H1 (cell line): ENCODE data around the gene ULBP3. TPM values are rescaled to one million over a fixed set of nuclear protein-coding genes. Genes with fewer than 3 reads are reported as not detected.

Experiments used
- CTCF ChIA-PET: fragments of 300-600 bp; sonication (Branson Sonifier 250); formaldehyde crosslinking; loops from one replicate; lab custom pipeline; 2021; ENCODE audit not compliant: partially characterized antibody; lab: Charles Lee
- POLR2A ChIA-PET: fragments of 300-600 bp; sonication (Branson Sonifier 250); formaldehyde crosslinking; loops from one replicate; lab custom pipeline; 2021; ENCODE audit warnings: inconsistent platforms; ENCODE audit not compliant: partially characterized antibody; lab: Charles Lee
- DNase-seq, 2 experiments: peaks; one replicate each; pipeline versions ENCODE4 v3.0.0 to v3.0.0-alpha.2; 2010 to 2022; ENCODE audit warnings: low spot score in 2 of 2, low read depth in 1 of 2, mixed read lengths in 1 of 2
- FAIRE-seq: peaks from 2 replicates; lab custom pipeline; 2011; peaks lifted over from hg19 to GRCh38; lab: Jason Lieb, UNC
- H2AFZ ChIP-seq: 2 replicates; pipeline ENCODE4 v1.8.1; 2012; ENCODE audit warnings: low read length, inconsistent platforms
- H2AK5ac ChIP-seq: 2 replicates; pipeline ENCODE4 v1.6.1; 2013; ENCODE audit warnings: low read depth, low read length
- H2BK120ac ChIP-seq: replicated peaks from 2 replicates; pipeline ENCODE3; 2013; ENCODE audit warnings: low read depth, low read length, inconsistent platforms
- H2BK12ac ChIP-seq: 2 replicates; pipeline ENCODE4 v1.6.1; 2013; ENCODE audit warnings: low read depth, low read length
- H2BK15ac ChIP-seq: 2 replicates; pipeline ENCODE4 v1.6.1; 2013; ENCODE audit warnings: low read length
- H2BK20ac ChIP-seq: 2 replicates; pipeline ENCODE4 v1.6.1; 2013; ENCODE audit warnings: low read length
- H2BK5ac ChIP-seq: 2 replicates; pipeline ENCODE4 v1.6.1; 2013; ENCODE audit warnings: low read depth, low read length
- H3K14ac ChIP-seq: 2 replicates; pipeline ENCODE4 v1.6.1; 2013; ENCODE audit warnings: inconsistent platforms; ENCODE audit not compliant: insufficient read length
- H3K18ac ChIP-seq: 2 replicates; pipeline ENCODE4 v1.6.1; 2013; ENCODE audit warnings: low read length; ENCODE audit errors: extremely low read depth
- H3K23ac ChIP-seq: 2 replicates; pipeline ENCODE4 v1.6.1; 2013; ENCODE audit warnings: inconsistent platforms; ENCODE audit not compliant: insufficient read length
- H3K23me2 ChIP-seq: 2 replicates; pipeline ENCODE4 v1.6.1; 2013; ENCODE audit warnings: low read depth, low read length
- H3K27ac ChIP-seq: 2 replicates; pipeline ENCODE4 v1.6.1; 2011; ENCODE audit warnings: low read depth, low read length, inconsistent platforms
- H3K27me3 ChIP-seq, 4 experiments: replicated peaks in 1 of 4; 1 replicate in 1 of 4; 2 replicates in 3 of 4; pipeline versions ENCODE4 v1.6.1 to v1.8.1; 2011 to 2013; ENCODE audit warnings: low read length in 3 of 4, mild to moderate bottlenecking in 3 of 4, inconsistent platforms in 2 of 4, mixed read lengths in 2 of 4, moderate library complexity in 1 of 4; ENCODE audit not compliant: control insufficient read depth in 3 of 4, insufficient read depth in 3 of 4; ENCODE audit errors: extremely low read depth in 1 of 4
- H3K36me3 ChIP-seq, 4 experiments: 2 replicates each; pipeline versions ENCODE4 v1.6.1 to v1.8.1; 2011 to 2013; ENCODE audit warnings: mild to moderate bottlenecking in 4 of 4, low read length in 3 of 4, moderate library complexity in 2 of 4, control low read depth in 1 of 4, inconsistent platforms in 1 of 4; ENCODE audit not compliant: insufficient read depth in 4 of 4, control insufficient read depth in 2 of 4
- H3K4ac ChIP-seq: replicated peaks from 2 replicates; pipeline ENCODE3; 2013; ENCODE audit warnings: low read length, low read depth, mixed read lengths, inconsistent platforms; ENCODE audit not compliant: insufficient read length
- H3K4me1 ChIP-seq, 4 experiments: replicated peaks in 1 of 4; 1 replicate in 1 of 4; 2 replicates in 3 of 4; pipeline versions ENCODE4 v1.6.1 to v1.8.1; 2011 to 2013; ENCODE audit warnings: low read length in 3 of 4, inconsistent platforms in 2 of 4, mixed read lengths in 1 of 4; ENCODE audit not compliant: insufficient read depth in 4 of 4, control insufficient read depth in 3 of 4
- H3K4me2 ChIP-seq, 2 experiments: 2 replicates each; pipeline versions ENCODE4 v1.6.1 to v1.8.1; 2011 to 2013; ENCODE audit warnings: low read depth in 2 of 2, low read length in 2 of 2, control low read depth in 1 of 2, inconsistent platforms in 1 of 2, mild to moderate bottlenecking in 1 of 2; ENCODE audit not compliant: insufficient read depth in 1 of 2
- H3K4me3 ChIP-seq, 4 experiments: fragments of 200-600, 300-600 bp in 1 of 4; sonication (generic), shearing (Covaris generic), sonication (Bioruptor Twin) in 1 of 4; 2 replicates each; pipeline versions ENCODE4 v1.5.1 to v1.8.1; 2011 to 2016; ENCODE audit warnings: low read length in 4 of 4, low read depth in 3 of 4, control low read depth in 2 of 4, inconsistent platforms in 2 of 4, mild to moderate bottlenecking in 2 of 4, mixed read lengths in 1 of 4, moderate library complexity in 1 of 4; ENCODE audit not compliant: insufficient read depth in 2 of 4; ENCODE audit errors: extremely low read depth in 1 of 4
- H3K56ac ChIP-seq: replicated peaks from 2 replicates; pipeline ENCODE3; 2013; ENCODE audit warnings: low read depth, mild to moderate bottlenecking, mixed read lengths, low read length, inconsistent platforms; ENCODE audit not compliant: insufficient read length
- H3K79me1 ChIP-seq: 2 replicates; pipeline ENCODE4 v1.6.1; 2013; ENCODE audit warnings: low read depth, low read length, control low read depth
- H3K79me2 ChIP-seq, 2 experiments: 2 replicates each; pipeline versions ENCODE4 v1.6.1 to v1.8.1; 2012 to 2013; ENCODE audit warnings: low read length in 2 of 2, mild to moderate bottlenecking in 2 of 2, inconsistent platforms in 1 of 2; ENCODE audit not compliant: insufficient read depth in 2 of 2, control insufficient read depth in 1 of 2
- H3K9ac ChIP-seq, 4 experiments: replicated peaks in 1 of 4; 1 replicate in 1 of 4; 2 replicates in 3 of 4; pipeline versions ENCODE4 v1.6.1 to v1.8.1; 2011 to 2013; ENCODE audit warnings: low read depth in 3 of 4, low read length in 3 of 4, control low read depth in 2 of 4, mild to moderate bottlenecking in 2 of 4, moderate library complexity in 2 of 4, inconsistent platforms in 1 of 4; ENCODE audit errors: extremely low read depth in 1 of 4
- H3K9me3 ChIP-seq, 2 experiments: 2 replicates each; pipeline versions ENCODE4 v1.6.1 to v1.8.1; 2012 to 2013; ENCODE audit warnings: mild to moderate bottlenecking in 2 of 2, moderate library complexity in 2 of 2, control low read depth in 1 of 2, inconsistent platforms in 1 of 2, low read depth in 1 of 2, low read length in 1 of 2, mixed read lengths in 1 of 2; ENCODE audit not compliant: insufficient read depth in 2 of 2
- H4K20me1 ChIP-seq, 2 experiments: replicated peaks in 1 of 2; 2 replicates each; pipeline versions ENCODE3 to v1.8.1; 2011 to 2013; ENCODE audit warnings: inconsistent platforms in 2 of 2, low read length in 2 of 2, mild to moderate bottlenecking in 1 of 2; ENCODE audit not compliant: insufficient read depth in 2 of 2, control insufficient read depth in 1 of 2
- H4K5ac ChIP-seq: 2 replicates; pipeline ENCODE4 v1.6.1; 2013; ENCODE audit warnings: low read length, low read depth, mixed read lengths, inconsistent platforms; ENCODE audit not compliant: insufficient read length
- H4K8ac ChIP-seq: 2 replicates; pipeline ENCODE4 v1.8.0; 2013; ENCODE audit warnings: mild to moderate bottlenecking, moderate library complexity, low read length, inconsistent platforms; ENCODE audit not compliant: insufficient read depth; ENCODE audit errors: extremely low read depth
- H4K91ac ChIP-seq: replicated peaks from 2 replicates; pipeline ENCODE3; 2013; ENCODE audit warnings: low read length, mixed read lengths, inconsistent platforms; ENCODE audit not compliant: insufficient read length
- BRCA1 ChIP-seq: IDR thresholded peaks from 2 replicates; pipeline ENCODE4 v1.6.1; 2012; ENCODE audit warnings: low read depth, low read length, improper control_type of control experiment
- CBX5 ChIP-seq: fragments of 300-800, 300-1000 bp; sonication (generic); IDR thresholded peaks from 2 replicates; pipeline ENCODE4 v1.7.1; 2016; ENCODE audit warnings: antibody characterized with exemption, low read length, low read depth
- EP300 ChIP-seq, 2 experiments: IDR thresholded peaks; 1 replicate in 1 of 2; 2 replicates in 1 of 2; pipeline ENCODE4 v1.6.1; 2011 to 2012; ENCODE audit warnings: low read depth in 2 of 2, low read length in 2 of 2, mild to moderate bottlenecking in 2 of 2, borderline replicate concordance in 1 of 2, inconsistent platforms in 1 of 2, moderate library complexity in 1 of 2
- JUND ChIP-seq: IDR thresholded peaks from 2 replicates; pipeline ENCODE4 v1.6.1; 2011; ENCODE audit warnings: mild to moderate bottlenecking, improper control_type of control experiment, low read length
- KDM4A ChIP-seq: IDR thresholded peaks from one replicate; pipeline ENCODE4 v1.7.1; 2012; ENCODE audit warnings: low read depth, mild to moderate bottlenecking, moderate library complexity, low read length, inconsistent platforms; ENCODE audit not compliant: severe bottlenecking
- TAF1 ChIP-seq: IDR thresholded peaks from 2 replicates; pipeline ENCODE4 v1.6.1; 2011; ENCODE audit warnings: mild to moderate bottlenecking, low read depth, low read length
- WGBS, 2 experiments: shearing (Covaris generic) in 1 of 2; methylation state at CpG; one replicate each; pipeline versions ENCODE4 v1.1.6 to v1.1.7; 2013 to 2015; ENCODE audit warnings: low lambda C conversion rate in 2 of 2, mixed read lengths in 2 of 2, inconsistent platforms in 1 of 2, low coverage in 1 of 2, missing lambda C conversion rate in 1 of 2; ENCODE audit not compliant: insufficient replicate concordance in 2 of 2, insufficient coverage in 1 of 2, insufficient read length in 1 of 2; ENCODE audit errors: extremely low coverage in 1 of 2, missing lambda C conversion rate in 1 of 2; 5-methylcytosine and 5-hydroxymethylcytosine counted together
- polyA plus RNA-seq, 7 experiments: library from polyadenylated mRNA; depleted of rRNA in 3 of 7; stranded (reverse) in 5 of 7; unstranded in 2 of 7; fragments of >200 nt in 5 of 7; fragments of 200-250 nt in 2 of 7; gene quantifications; 1 replicate in 5 of 7; 2 replicates in 1 of 7; 4 replicates in 1 of 7; pipeline versions ENCODE4 v1.2.1 to v1.2.3, GENCODE V29; 2011 to 2013; ENCODE audit warnings: missing spikeins in 2 of 7, mixed read lengths in 2 of 7
- total RNA-seq: library from RNA; stranded (reverse); fragmentation: NEBNext Ultra II Directional; extraction: Animal tissue kit (Norgen Biotek cat#: 25700); gene quantifications from 2 replicates; pipeline ENCODE4 v1.2.1, GENCODE V29; 2021
- TF ChIP-seq, protein P1 (sequence below): IDR thresholded peaks from 2 replicates; pipeline ENCODE4 v1.6.1; 2012; ENCODE audit warnings: inconsistent platforms
- TF ChIP-seq, protein P2 (sequence below): IDR thresholded peaks from 2 replicates; pipeline ENCODE4 v1.6.1; 2011; ENCODE audit warnings: low read length, improper control_type of control experiment
- TF ChIP-seq, protein P3 (sequence below), 3 experiments: IDR thresholded peaks; 1 replicate in 2 of 3; 2 replicates in 1 of 3; pipeline versions ENCODE4 v1.5.1 to v1.6.1; 2011; ENCODE audit warnings: low read length in 3 of 3, mild to moderate bottlenecking in 3 of 3, inconsistent platforms in 2 of 3, low read depth in 1 of 3, moderate library complexity in 1 of 3; ENCODE audit not compliant: insufficient read depth in 1 of 3; ENCODE audit errors: control extremely low read depth in 1 of 3

Gene ULBP3
- total and polyA plus RNA-seq, 2 of the 8 experiments (the other 6 are each of a cell fraction or from before 2014, with no cell fraction given), result 1.9 to 4.2 TPM

DNA sequence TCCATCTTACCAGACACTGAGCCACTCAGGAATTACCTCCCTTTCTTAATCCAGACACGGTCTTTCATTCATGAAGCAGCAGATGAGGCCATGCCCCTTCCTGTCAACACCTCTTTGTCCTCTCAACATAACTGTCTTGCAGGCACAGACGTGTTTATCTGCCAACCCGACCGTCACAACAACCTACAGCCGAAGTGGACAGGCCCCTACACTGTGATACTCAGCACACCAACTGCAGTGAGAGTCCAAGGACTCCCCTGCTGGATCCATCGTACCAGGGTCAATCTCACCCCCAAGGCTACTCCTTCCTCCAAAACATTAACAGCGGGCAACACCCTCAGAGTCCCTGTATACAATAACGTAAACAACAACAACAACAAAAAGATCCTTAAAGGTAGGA is 30.6 kb upstream of the ULBP3 start:
- Histone ChIP-seq H3K18ac (no peak overlapping the region), H2BK5ac (no peak overlapping the region), H4K8ac (no peak overlapping the region), H3K4me2 (no peak overlapping the region), H2BK15ac (no peak overlapping the region), H4K20me1 (no peaks in the 10 kb centered on the region), H3K4ac (no peak overlapping the region), H2BK12ac (no peak overlapping the region), H3K36me3 (no peaks in the 10 kb centered on the region), H2AFZ (no peak overlapping the region), H3K4me3 (no peak overlapping the region), H3K14ac (no peak overlapping the region), H3K27ac (no peak overlapping the region), H3K56ac (no peak overlapping the region), H3K4me1 (no peaks in the 10 kb centered on the region), H2BK120ac (no peak overlapping the region), H3K23me2 (no peaks in the 10 kb centered on the region), H3K27me3 (no peaks in the 10 kb centered on the region), H2AK5ac (no peak overlapping the region), H3K9ac (no peak overlapping the region), H3K79me1 (no peaks in the 10 kb centered on the region), H3K23ac (no peak overlapping the region), H2BK20ac (no peak overlapping the region), H3K79me2 (no peaks in the 10 kb centered on the region), H4K5ac (no peak overlapping the region), H4K91ac (no peak overlapping the region), H3K9me3 (no peaks in the 10 kb centered on the region)
- no peak for FAIRE-seq
- ChIA-PET CTCF (no interaction called here), POLR2A (no interaction called here)
- WGBS, 2 experiments, result 90% methylated on average over 8 of the region's 8 CpGs; no CpG with 5 or more reads in 1 of the 2 experiments
- no peak for DNase-seq
- TF ChIP-seq, protein P1, sequence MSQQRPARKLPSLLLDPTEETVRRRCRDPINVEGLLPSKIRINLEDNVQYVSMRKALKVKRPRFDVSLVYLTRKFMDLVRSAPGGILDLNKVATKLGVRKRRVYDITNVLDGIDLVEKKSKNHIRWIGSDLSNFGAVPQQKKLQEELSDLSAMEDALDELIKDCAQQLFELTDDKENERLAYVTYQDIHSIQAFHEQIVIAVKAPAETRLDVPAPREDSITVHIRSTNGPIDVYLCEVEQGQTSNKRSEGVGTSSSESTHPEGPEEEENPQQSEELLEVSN, result no peak
- no peak for TF ChIP-seq CBX5
- TF ChIP-seq, protein P2, sequence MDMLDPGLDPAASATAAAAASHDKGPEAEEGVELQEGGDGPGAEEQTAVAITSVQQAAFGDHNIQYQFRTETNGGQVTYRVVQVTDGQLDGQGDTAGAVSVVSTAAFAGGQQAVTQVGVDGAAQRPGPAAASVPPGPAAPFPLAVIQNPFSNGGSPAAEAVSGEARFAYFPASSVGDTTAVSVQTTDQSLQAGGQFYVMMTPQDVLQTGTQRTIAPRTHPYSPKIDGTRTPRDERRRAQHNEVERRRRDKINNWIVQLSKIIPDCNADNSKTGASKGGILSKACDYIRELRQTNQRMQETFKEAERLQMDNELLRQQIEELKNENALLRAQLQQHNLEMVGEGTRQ, result no peak
- no peak for TF ChIP-seq BRCA1
- no peak for TF ChIP-seq TAF1
- TF ChIP-seq EP300 (IDR thresholded peaks at IDR 0.05; ENCODE audit: borderline replicate concordance in 1 of 2, low read depth in 2 of 2, low read length in 2 of 2), result no peak
- TF ChIP-seq JUND, result no peak
- TF ChIP-seq KDM4A, result no peak
- TF ChIP-seq, protein P3, sequence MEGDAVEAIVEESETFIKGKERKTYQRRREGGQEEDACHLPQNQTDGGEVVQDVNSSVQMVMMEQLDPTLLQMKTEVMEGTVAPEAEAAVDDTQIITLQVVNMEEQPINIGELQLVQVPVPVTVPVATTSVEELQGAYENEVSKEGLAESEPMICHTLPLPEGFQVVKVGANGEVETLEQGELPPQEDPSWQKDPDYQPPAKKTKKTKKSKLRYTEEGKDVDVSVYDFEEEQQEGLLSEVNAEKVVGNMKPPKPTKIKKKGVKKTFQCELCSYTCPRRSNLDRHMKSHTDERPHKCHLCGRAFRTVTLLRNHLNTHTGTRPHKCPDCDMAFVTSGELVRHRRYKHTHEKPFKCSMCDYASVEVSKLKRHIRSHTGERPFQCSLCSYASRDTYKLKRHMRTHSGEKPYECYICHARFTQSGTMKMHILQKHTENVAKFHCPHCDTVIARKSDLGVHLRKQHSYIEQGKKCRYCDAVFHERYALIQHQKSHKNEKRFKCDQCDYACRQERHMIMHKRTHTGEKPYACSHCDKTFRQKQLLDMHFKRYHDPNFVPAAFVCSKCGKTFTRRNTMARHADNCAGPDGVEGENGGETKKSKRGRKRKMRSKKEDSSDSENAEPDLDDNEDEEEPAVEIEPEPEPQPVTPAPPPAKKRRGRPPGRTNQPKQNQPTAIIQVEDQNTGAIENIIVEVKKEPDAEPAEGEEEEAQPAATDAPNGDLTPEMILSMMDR (IDR thresholded peaks at IDR 0.05; ENCODE audit: control extremely low read depth in 1 of 3, insufficient read depth in 1 of 3, low read depth in 1 of 3, low read length in 3 of 3), result no peak
